ENCODE results near the gene EIF4B.

DNA sequence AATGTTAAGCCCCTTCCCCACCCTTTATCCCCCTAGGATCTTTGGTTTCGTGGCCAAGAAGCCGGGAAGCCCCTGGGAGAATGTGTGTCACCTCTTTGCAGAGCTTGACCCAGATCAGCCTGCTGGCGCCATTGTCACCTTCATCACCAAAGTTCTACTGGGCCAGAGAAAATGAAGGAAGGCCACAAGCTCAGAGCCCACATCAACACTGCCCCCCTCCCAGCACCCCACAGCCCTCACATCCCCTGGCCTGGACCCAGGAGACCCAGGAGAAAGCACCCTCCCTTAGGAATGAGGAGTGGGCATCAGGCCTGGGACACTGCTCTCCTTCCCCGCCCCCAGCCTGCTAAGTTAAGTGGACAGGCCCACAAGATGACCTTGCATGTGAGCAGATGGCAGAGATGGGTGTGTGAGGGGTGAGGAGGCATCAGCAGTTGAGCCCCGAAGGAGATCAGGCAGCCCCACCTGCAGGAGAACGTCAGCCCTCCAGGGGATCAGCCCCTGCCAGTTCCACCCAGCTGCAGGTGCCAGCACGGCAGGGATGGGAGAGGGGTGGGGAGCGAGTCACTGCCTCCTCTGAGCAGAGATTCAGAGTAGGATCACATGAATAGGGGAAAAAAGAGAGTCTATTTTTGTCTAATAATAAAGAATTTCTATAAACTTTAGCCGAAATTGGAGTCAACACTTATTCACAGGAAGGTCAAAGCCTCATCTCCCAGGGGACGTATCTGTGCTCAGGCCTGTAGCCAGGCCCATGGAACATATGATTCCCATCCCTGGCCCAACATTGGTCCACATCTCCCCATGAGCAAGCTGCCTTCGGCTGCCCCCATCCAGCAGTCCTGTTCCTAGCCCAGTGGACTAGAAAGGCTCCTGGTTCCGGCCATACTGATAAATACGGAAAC is 57.7 kb downstream of the EIF4B start:
- TF ChIP-seq, protein P1, sequence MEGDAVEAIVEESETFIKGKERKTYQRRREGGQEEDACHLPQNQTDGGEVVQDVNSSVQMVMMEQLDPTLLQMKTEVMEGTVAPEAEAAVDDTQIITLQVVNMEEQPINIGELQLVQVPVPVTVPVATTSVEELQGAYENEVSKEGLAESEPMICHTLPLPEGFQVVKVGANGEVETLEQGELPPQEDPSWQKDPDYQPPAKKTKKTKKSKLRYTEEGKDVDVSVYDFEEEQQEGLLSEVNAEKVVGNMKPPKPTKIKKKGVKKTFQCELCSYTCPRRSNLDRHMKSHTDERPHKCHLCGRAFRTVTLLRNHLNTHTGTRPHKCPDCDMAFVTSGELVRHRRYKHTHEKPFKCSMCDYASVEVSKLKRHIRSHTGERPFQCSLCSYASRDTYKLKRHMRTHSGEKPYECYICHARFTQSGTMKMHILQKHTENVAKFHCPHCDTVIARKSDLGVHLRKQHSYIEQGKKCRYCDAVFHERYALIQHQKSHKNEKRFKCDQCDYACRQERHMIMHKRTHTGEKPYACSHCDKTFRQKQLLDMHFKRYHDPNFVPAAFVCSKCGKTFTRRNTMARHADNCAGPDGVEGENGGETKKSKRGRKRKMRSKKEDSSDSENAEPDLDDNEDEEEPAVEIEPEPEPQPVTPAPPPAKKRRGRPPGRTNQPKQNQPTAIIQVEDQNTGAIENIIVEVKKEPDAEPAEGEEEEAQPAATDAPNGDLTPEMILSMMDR (IDR thresholded peaks at IDR 0.05; ENCODE audit: borderline replicate concordance, extremely low read depth, low read length, poor library complexity, severe bottlenecking): no peak
- no peak for TF ChIP-seq EZH2 (IDR thresholded peaks at IDR 0.05; ENCODE audit: borderline replicate concordance, low read depth, low read length, severe bottlenecking)
